GM23248 (cell line): ENCODE measurements around the gene NOL6. TPM values are rescaled to one million over a fixed set of nuclear protein-coding genes. Genes with fewer than 3 reads are reported as not detected.

Experiments used
- DNase-seq: peaks from one replicate; pipeline ENCODE4 v3.0.0-alpha.2; 2015
- H2AFZ ChIP-seq: fragments of 200-600 bp; sonication (generic); 2 replicates; pipeline ENCODE4 v1.6.1; 2016; ENCODE audit warnings: antibody characterized with exemption
- H3F3A ChIP-seq: fragments of 200-600 bp; sonication (generic); 2 replicates; pipeline ENCODE4 v1.6.1; 2016; ENCODE audit warnings: mild to moderate bottlenecking, antibody characterized with exemption, mixed run types; ENCODE audit not compliant: insufficient read depth
- H3K27ac ChIP-seq: fragments of 200-600 bp; sonication (generic); 2 replicates; pipeline ENCODE4 v1.5.1; 2016; ENCODE audit warnings: mild to moderate bottlenecking
- H3K27me3 ChIP-seq: fragments of 200-600 bp; sonication (generic); replicated peaks from 2 replicates; pipeline ENCODE4 v1.6.1; 2016; ENCODE audit warnings: mild to moderate bottlenecking; ENCODE audit not compliant: insufficient read depth
- H3K36me3 ChIP-seq: fragments of 200-600 bp; sonication (generic); 2 replicates; pipeline ENCODE4 v1.6.1; 2016; ENCODE audit warnings: low read depth, mild to moderate bottlenecking
- H3K4me1 ChIP-seq: fragments of 200-600 bp; sonication (generic); 2 replicates; pipeline ENCODE4 v1.6.1; 2016; ENCODE audit warnings: mild to moderate bottlenecking; ENCODE audit not compliant: insufficient read depth
- H3K4me2 ChIP-seq: fragments of 200-600 bp; sonication (generic); one replicate; pipeline ENCODE4 v1.6.1; 2016; ENCODE audit warnings: mild to moderate bottlenecking; ENCODE audit not compliant: unreplicated experiment
- H3K4me3 ChIP-seq: fragments of 200-600 bp; sonication (generic); 2 replicates; pipeline ENCODE4 v1.5.1; 2016; ENCODE audit warnings: mild to moderate bottlenecking
- H3K79me2 ChIP-seq: fragments of 200-600 bp; sonication (generic); 2 replicates; pipeline ENCODE4 v1.6.1; 2016; ENCODE audit warnings: mild to moderate bottlenecking; ENCODE audit not compliant: insufficient read depth
- H3K9ac ChIP-seq: fragments of 200-600 bp; sonication (generic); 2 replicates; pipeline ENCODE4 v1.6.1; 2016; ENCODE audit warnings: mild to moderate bottlenecking
- H3K9me2 ChIP-seq: fragments of 200-600 bp; sonication (generic); 2 replicates; pipeline ENCODE4 v1.6.1; 2016; ENCODE audit warnings: mixed run types, mild to moderate bottlenecking, moderate library complexity; ENCODE audit not compliant: insufficient read depth
- H3K9me3 ChIP-seq: fragments of 200-600 bp; sonication (generic); one replicate; pipeline ENCODE4 v1.6.1; 2017; ENCODE audit warnings: low read depth
- H4K20me1 ChIP-seq: fragments of 200-600 bp; sonication (generic); 2 replicates; pipeline ENCODE4 v1.6.0; 2016; ENCODE audit not compliant: insufficient read depth
- EZH2 ChIP-seq: fragments of 200-600 bp; sonication (generic); IDR thresholded peaks from 2 replicates; pipeline ENCODE4 v1.6.1; 2018; ENCODE audit warnings: antibody characterized with exemption, mild to moderate bottlenecking; ENCODE audit not compliant: insufficient read depth, poor library complexity, severe bottlenecking
- EZH2phosphoT487 ChIP-seq: fragments of 200-600 bp; sonication (generic); IDR thresholded peaks from 2 replicates; pipeline ENCODE4 v1.6.1; 2018; ENCODE audit warnings: antibody characterized with exemption, moderate library complexity, mild to moderate bottlenecking, low read depth; ENCODE audit not compliant: insufficient read depth
- WGBS, 2 experiments: methylation state at CpG; one replicate each; pipeline ENCODE4 v1.1.6; 2015 to 2017; ENCODE audit warnings: low lambda C conversion rate in 2 of 2, low coverage in 1 of 2; ENCODE audit errors: missing lambda C conversion rate in 2 of 2; 5-methylcytosine and 5-hydroxymethylcytosine counted together
- in situ Hi-C: fragments of 300-500 bp; cut with MboI; formaldehyde crosslinking; loops from 2 replicates; pipeline ENCODE4 v1.15.0; 2020
- polyA plus RNA-seq: library from polyadenylated mRNA; unstranded; fragments of >200 nt; fragmentation: Nextera tagmentation; extraction: Ambion mirVana; gene quantifications from 2 replicates; pipeline ENCODE4 v1.2.1, GENCODE V29; 2016
- total RNA-seq: library from RNA; depleted of rRNA; stranded (reverse); fragments of >200 nt; shearing (Covaris generic); gene quantifications from 2 replicates; pipeline ENCODE4 v1.2.3, GENCODE V29; 2014

The NOL6 gene
- total and polyA plus RNA-seq, 2 experiments from 2014 or later = 18.0 to 31.2 TPM

DNA sequence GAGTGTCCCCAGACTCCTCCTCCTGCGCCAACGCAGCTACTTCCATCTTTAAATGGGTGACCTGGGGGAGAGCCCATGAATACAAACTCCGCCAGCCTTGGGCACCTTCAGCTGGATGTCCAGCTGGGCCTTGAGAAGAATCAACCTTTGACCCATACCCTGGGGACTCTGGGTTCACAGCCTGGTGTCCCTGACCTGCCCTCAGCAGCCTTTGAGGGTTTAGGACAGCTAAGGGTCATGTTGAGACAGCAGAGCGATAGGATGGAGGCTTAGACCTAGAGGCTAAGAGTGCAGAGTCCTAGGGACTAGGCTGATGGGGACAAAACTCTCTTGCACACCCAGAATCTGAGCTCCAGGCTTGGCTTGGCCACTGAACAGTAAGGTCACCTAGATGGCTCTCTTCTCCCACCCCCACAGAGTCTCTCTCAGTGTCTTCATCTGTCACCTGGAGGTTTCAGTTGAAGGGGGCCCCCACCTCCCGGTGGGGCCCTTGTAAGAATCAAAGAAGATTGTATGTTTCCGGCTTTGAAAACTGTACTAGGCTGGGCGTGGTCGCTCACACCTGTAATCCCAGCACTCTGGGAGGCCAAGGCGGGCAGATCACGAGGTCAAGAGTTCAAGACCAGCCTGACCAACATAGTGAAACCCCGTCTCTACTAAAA, 19.6 kb downstream of the NOL6 start:
- Histone ChIP-seq H3K4me2 (no peak overlapping the region), H4K20me1 (no peaks in the 10 kb centered on the region), H3K9ac (no peak overlapping the region), H3K9me3 (no peaks in the 10 kb centered on the region), H3K4me3 (no peak overlapping the region), H3K9me2 (no peaks in the 10 kb centered on the region), H3K79me2 (no peaks in the 10 kb centered on the region), H3K27ac (no peak overlapping the region), H2AFZ (no peak overlapping the region), H3K36me3 (no peaks in the 10 kb centered on the region), H3K27me3 (no peaks in the 10 kb centered on the region), H3F3A (no peaks in the 10 kb centered on the region), H3K4me1 (peaks cover 5% of the 10 kb centered on the region; the same call in 1 of the 2 replicates)
- no peak for DNase-seq
- in situ Hi-C loops = loop anchor here (25.0 kb wide), 1 partner anchor 367 kb away; the partner anchor contains the start of gene SMU1
- TF ChIP-seq EZH2phosphoT487 = no peak
- TF ChIP-seq EZH2 = no peak
- 88 to 90% methylated on average over 10 to 11 of the region's 11 CpGs for WGBS, 2 experiments

GRCh38 chr9:33453286-33453860, 20.4 kb downstream of the NOL6 start:
- no peaks in the 10 kb centered on the region for H3K9me3 ChIP-seq
- H3K9me2 ChIP-seq = no peaks in the 10 kb centered on the region
- in situ Hi-C loops = loop anchor here (25.0 kb wide), 1 partner anchor 366 kb away; the partner anchor contains the start of gene SMU1
- no peak for DNase-seq
- peak overlapping the region; percentile 49; the same call in 1 of the 2 replicates for H2AFZ ChIP-seq
- H3F3A ChIP-seq = no peaks in the 10 kb centered on the region
- WGBS, 2 experiments = 73 to 76% methylated on average over 3 of the region's 3 CpGs
- no peaks in the 10 kb centered on the region for H4K20me1 ChIP-seq
- TF ChIP-seq EZH2phosphoT487 = no peak
- TF ChIP-seq EZH2 = no peak
- no peaks in the 10 kb centered on the region for H3K79me2 ChIP-seq
- no peak overlapping the region for H3K9ac ChIP-seq
- H3K4me3 ChIP-seq = no peak overlapping the region
- no peaks in the 10 kb centered on the region for H3K36me3 ChIP-seq
- no peaks in the 10 kb centered on the region for H3K27me3 ChIP-seq
- H3K27ac ChIP-seq = no peak overlapping the region
- H3K4me1 ChIP-seq = peaks cover under 1% of the 10 kb centered on the region; the same call in 1 of the 2 replicates
- no peak overlapping the region for H3K4me2 ChIP-seq

DNA sequence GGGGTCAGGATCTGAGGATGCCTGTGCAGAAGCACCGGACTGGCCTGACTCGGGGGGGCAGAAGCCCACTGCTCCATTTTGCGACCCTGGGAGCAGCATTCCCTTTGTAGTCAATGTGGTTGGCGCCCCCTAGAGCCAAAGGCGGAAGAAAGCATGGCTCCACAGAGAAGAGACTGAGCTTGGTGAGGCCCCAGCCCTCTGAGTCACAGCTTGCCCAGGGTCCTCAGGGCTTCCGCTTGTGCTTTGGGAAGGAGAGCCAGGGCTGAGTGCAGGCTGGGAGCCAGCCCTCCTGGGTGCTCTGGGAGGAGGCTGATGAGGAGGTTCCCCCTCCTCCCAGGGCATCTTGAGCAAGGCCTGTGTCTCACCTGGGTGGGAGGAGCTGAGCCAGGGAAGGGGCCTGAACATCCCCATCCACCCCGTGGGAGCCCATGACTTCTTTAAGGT, 20.9 kb downstream of the NOL6 start:
- no peak overlapping the region for H3K27ac ChIP-seq
- H3F3A ChIP-seq = no peaks in the 10 kb centered on the region
- no peaks in the 10 kb centered on the region for H3K9me3 ChIP-seq
- H3K79me2 ChIP-seq = no peaks in the 10 kb centered on the region
- H3K9me2 ChIP-seq = no peaks in the 10 kb centered on the region
- H3K36me3 ChIP-seq = no peaks in the 10 kb centered on the region
- no peak overlapping the region for H3K4me2 ChIP-seq
- peak; percentile 89 for DNase-seq
- H3K9ac ChIP-seq = no peak overlapping the region
- WGBS, 2 experiments = 8 to 11% methylated on average over 6 to 7 of the region's 7 CpGs
- no peak for TF ChIP-seq EZH2phosphoT487
- TF ChIP-seq EZH2 = no peak
- no peaks in the 10 kb centered on the region for H3K27me3 ChIP-seq
- H3K4me3 ChIP-seq = no peak overlapping the region
- H3K4me1 ChIP-seq = no peaks in the 10 kb centered on the region
- no peaks in the 10 kb centered on the region for H4K20me1 ChIP-seq
- peak overlapping the region; percentile 49; the same call in 1 of the 2 replicates for H2AFZ ChIP-seq
- in situ Hi-C loops = loop anchor here (25.0 kb wide), 1 partner anchor 366 kb away; the partner anchor contains the start of gene SMU1

- Histone ChIP-seq H3K4me1 (peaks cover 6% of the 10 kb centered on the region; the same call in 1 of the 2 replicates), H3K4me2 (no peak overlapping the region), H3K27me3 (no peaks in the 10 kb centered on the region), H4K20me1 (no peaks in the 10 kb centered on the region), H3K27ac (no peak overlapping the region), H3K79me2 (no peaks in the 10 kb centered on the region), H3K9ac (no peak overlapping the region), H3F3A (no peaks in the 10 kb centered on the region), H3K9me2 (no peaks in the 10 kb centered on the region), H3K9me3 (no peaks in the 10 kb centered on the region), H3K4me3 (no peak overlapping the region), H2AFZ (no peak overlapping the region), H3K36me3 (no peaks in the 10 kb centered on the region)
- no peak for DNase-seq
- in situ Hi-C loops = loop anchor here (25.0 kb wide), 1 partner anchor 363 kb away; the partner anchor contains the start of gene SMU1
- TF ChIP-seq EZH2 = no peak
- no peak for TF ChIP-seq EZH2phosphoT487
- 74 to 79% methylated on average over 4 of the region's 4 CpGs for WGBS, 2 experiments
These were observed 23.0 kb downstream of the NOL6 start for GRCh38 chr9:33450621-33451146.
